ENCODE measurements around the gene TTC7B. TPM values are rescaled to one million over a fixed set of nuclear protein-coding genes. Genes with fewer than 3 reads are reported as not detected.

Gene TTC7B
- total RNA-seq, 1 experiment from 2014 or later = 70.6 TPM

- TF ChIP-seq CEBPB (IDR thresholded peaks at IDR 0.05; ENCODE audit: low read depth) (no peak), SIN3A (IDR thresholded peaks at IDR 0.05; ENCODE audit: low read depth) (no peak), MAX (IDR thresholded peaks at IDR 0.05) (no peak), POLR2A (IDR thresholded peaks at IDR 0.05; ENCODE audit: borderline replicate concordance, extremely low read depth, insufficient read depth, insufficient read length) (no peak), ATF3 (IDR thresholded peaks at IDR 0.05) (no peak), CBX3 (IDR thresholded peaks at IDR 0.05; ENCODE audit: low read depth) (no peak), TCF7L2 (IDR thresholded peaks at IDR 0.05; ENCODE audit: borderline replicate concordance, extremely low read depth, insufficient read depth, insufficient read length) (no peak)
Observed at GRCh38 chr14:90682615-90683014, 133.6 kb downstream of the TTC7B start (continued).

- Histone ChIP-seq H2AFZ (ENCODE audit: low read depth, low read length, poor library complexity, severe bottlenecking) (no peak overlapping the region), H3K27me3 (ENCODE audit: insufficient read depth, low read length) (no peaks in the 10 kb centered on the region), H3K79me2 (ENCODE audit: insufficient read depth, low read length) (no peaks in the 10 kb centered on the region), H3K9me3 (ENCODE audit: control insufficient read depth in 1 of 2, insufficient read depth in 1 of 2, low read depth in 1 of 2, low read length in 2 of 2) (no peaks in the 10 kb centered on the region), H3K4me3 (replicated peaks in 1 of 2; ENCODE audit: low read depth in 1 of 2, low read length in 2 of 2) (no peak overlapping the region), H3K4me1 (ENCODE audit: control insufficient read depth in 1 of 2, insufficient read depth in 2 of 2, low read length in 2 of 2) (peaks cover 8 to 10% of the 10 kb centered on the region in 2 experiments), H3K9ac (ENCODE audit: low read length) (no peak overlapping the region), H3K4me2 (ENCODE audit: low read length) (no peak overlapping the region), H4K20me1 (ENCODE audit: insufficient read depth) (no peaks in the 10 kb centered on the region), H3K9me2 (ENCODE audit: insufficient read depth) (no peaks in the 10 kb centered on the region), H3K27ac (ENCODE audit: low read depth, low read length) (no peak overlapping the region), H3K36me3 (ENCODE audit: control insufficient read depth in 1 of 2, insufficient read depth in 2 of 2, low read length in 2 of 2) (no peaks in the 10 kb centered on the region)
- BruUV-seq (replicated peaks) = no TSS peak
- DNase-seq (ENCODE audit: low read depth, low spot score) = no peak
- intact Hi-C loops (cut with micrococcal nuclease) = no loop called here
- ChIA-PET CTCF (no interaction called here), POLR2A (no interaction called here), RAD21 (ENCODE audit: low non-redundant PET in 1 of 2, low total read pairs in 2 of 2, uncharacterized antibody in 2 of 2, unreplicated experiment in 2 of 2) (no interaction called here)
- TF ChIP-seq REST (IDR thresholded peaks at IDR 0.05; ENCODE audit: low read depth) (no peak), ELF1 (IDR thresholded peaks at IDR 0.05; ENCODE audit: borderline replicate concordance, low read depth) (no peak), EZH2 (IDR thresholded peaks at IDR 0.05) (no peak), TCF7L2 (IDR thresholded peaks at IDR 0.05; ENCODE audit: borderline replicate concordance, extremely low read depth, insufficient read depth, insufficient read length) (no peak), ZBTB33 (IDR thresholded peaks at IDR 0.05; ENCODE audit: extremely low read depth, insufficient replicate concordance, low read length) (no peak), SRF (IDR thresholded peaks at IDR 0.05; ENCODE audit: low read depth) (no peak)
- no peak for ATAC-seq
Observed at GRCh38 chr14:90681929-90682328, 134.3 kb downstream of the TTC7B start.
